ENCODE measurements around the gene FAM237A. TPM values are rescaled to one million over a fixed set of nuclear protein-coding genes. Genes with fewer than 3 reads are reported as not detected.

Gene FAM237A
- total RNA-seq, 1 experiment from 2014 or later = not detected

Other genes with a start within 250 kb of the FAM237A start
- gene ADAM23, start 199.0 kb upstream of the FAM237A start, total RNA-seq (2014; rRNA removed; shearing (Covaris generic)) = 5.8 and 6.1 TPM in 2 replicates
- gene DYTN, start 75.9 kb downstream of the FAM237A start, total RNA-seq (2014; rRNA removed; shearing (Covaris generic)) = not detected in 2 replicates
- gene MDH1B, start 122.8 kb downstream of the FAM237A start, total RNA-seq (2014; rRNA removed; shearing (Covaris generic)) = 2.0 and 2.2 TPM in 2 replicates
- 56.5 and 58.6 TPM in 2 replicates for gene FASTKD2, start 123.1 kb downstream of the FAM237A start, total RNA-seq (2014; rRNA removed; shearing (Covaris generic))

All from H7 (cell line).